ENCODE data around the gene LRRC52.

The LRRC52 gene

GRCh38 chr1:165536016-165536415 is 7.8 kb upstream of the LRRC52 start:
- no peak for DNase-seq (ENCODE audit: low read depth)
- no peak overlapping the region for H3K4me3 ChIP-seq (ENCODE audit: control insufficient read depth, low read depth, low read length)
- TF ChIP-seq CTCF (IDR thresholded peaks at IDR 0.05; ENCODE audit: control insufficient read depth, insufficient read depth, low read depth, low read length, missing control alignments) = no peak

GRCh38 chr1:165537356-165538109 is 6.3 kb upstream of the LRRC52 start:
- TF ChIP-seq CTCF (IDR thresholded peaks at IDR 0.05; ENCODE audit: control insufficient read depth, insufficient read depth, low read depth, low read length, missing control alignments) = no peak
- H3K4me3 ChIP-seq (ENCODE audit: control insufficient read depth, low read depth, low read length) = no peak overlapping the region
- no peak for DNase-seq (ENCODE audit: low read depth)

- DNase-seq (ENCODE audit: low read depth) = no peak
- H3K4me3 ChIP-seq (ENCODE audit: control insufficient read depth, low read depth, low read length) = no peak overlapping the region
- TF ChIP-seq CTCF (IDR thresholded peaks at IDR 0.05; ENCODE audit: control insufficient read depth, insufficient read depth, low read depth, low read length, missing control alignments) = no peak
Observed at GRCh38 chr1:165539306-165539705, 4.5 kb upstream of the LRRC52 start.

GRCh38 chr1:165539908-165540307 is 3.9 kb upstream of the LRRC52 start:
- no peak for TF ChIP-seq CTCF (IDR thresholded peaks at IDR 0.05; ENCODE audit: control insufficient read depth, insufficient read depth, low read depth, low read length, missing control alignments)
- H3K4me3 ChIP-seq (ENCODE audit: control insufficient read depth, low read depth, low read length) = no peak overlapping the region
- no peak for DNase-seq (ENCODE audit: low read depth)

- no peak for TF ChIP-seq CTCF (IDR thresholded peaks at IDR 0.05; ENCODE audit: control insufficient read depth, insufficient read depth, low read depth, low read length, missing control alignments)
Observed at GRCh38 chr1:165542015-165542631, 1.7 kb upstream of the LRRC52 start.

GRCh38 chr1:165542647-165543046 is 1.2 kb upstream of the LRRC52 start:
- DNase-seq (ENCODE audit: low read depth) = no peak
- no peak for TF ChIP-seq CTCF (IDR thresholded peaks at IDR 0.05; ENCODE audit: control insufficient read depth, insufficient read depth, low read depth, low read length, missing control alignments)
- H3K4me3 ChIP-seq (ENCODE audit: control insufficient read depth, low read depth, low read length) = no peak overlapping the region

More at GRCh38 chr1:165542015-165542631, 1.7 kb upstream of the LRRC52 start:
- no peak for DNase-seq (ENCODE audit: low read depth)
- H3K4me3 ChIP-seq (ENCODE audit: control insufficient read depth, low read depth, low read length) = no peak overlapping the region
